K562 (cell line): Measurements from ENCODE around the gene FAM114A1.

Source experiments
- CREB3 ChIP-seq: fragments of 450-650 bp; conservative IDR thresholded peaks from 2 replicates; pipeline ENCODE4 v1.6.1; 2016; ENCODE audit warnings: missing genetic modification characterization, low read depth, mild to moderate bottlenecking, missing compliant biosample characterization, moderate library complexity
- CTCF ChIP-seq, 3 experiments: IDR thresholded peaks in 2 of 3; conservative IDR thresholded peaks in 1 of 3; 2 replicates each; pipeline ENCODE4 v1.5.1; 2011 to 2012; ENCODE audit warnings: low read length in 3 of 3, mild to moderate bottlenecking in 3 of 3, control low read depth in 2 of 3, improper control_type of control experiment in 1 of 3, inconsistent platforms in 1 of 3, low read depth in 1 of 3, mixed read lengths in 1 of 3, moderate library complexity in 1 of 3; ENCODE audit not compliant: insufficient read depth in 2 of 3
- EZH2 ChIP-seq: IDR thresholded peaks from 2 replicates; pipeline ENCODE4 v1.6.1; 2012; ENCODE audit warnings: low read depth, mild to moderate bottlenecking, inconsistent platforms, low read length, borderline replicate concordance
- MBD2 ChIP-seq: sonication (generic); IDR thresholded peaks from 2 replicates; pipeline ENCODE4 v1.6.1; 2016; ENCODE audit warnings: low read depth, borderline replicate concordance
- MEIS2 ChIP-seq: fragments of 450-650 bp; IDR thresholded peaks from 2 replicates; pipeline ENCODE4 v1.6.1; 2014; ENCODE audit warnings: mild to moderate bottlenecking; ENCODE audit not compliant: partially characterized antibody
- POLR2A ChIP-seq: fragments of 450-650 bp; conservative IDR thresholded peaks from 2 replicates; pipeline ENCODE4 v1.6.1; 2016
- RAD21 ChIP-seq, 2 experiments: fragments of 250-450 bp in 1 of 2; fragments of 450-650 bp in 1 of 2; sonication (Bioruptor Pico) in 1 of 2; formaldehyde crosslinking in 1 of 2; IDR thresholded peaks in 1 of 2; conservative IDR thresholded peaks in 1 of 2; 2 replicates each; pipeline versions ENCODE4 v1.4.0 to v1.8.0; 2020 to 2022; ENCODE audit warnings: mild to moderate bottlenecking in 2 of 2, moderate library complexity in 1 of 2
- ZNF174 ChIP-seq: fragments of 250-450 bp; sonication (Bioruptor Pico); IDR thresholded peaks from 2 replicates; pipeline ENCODE4 v1.4.0; 2020; ENCODE audit warnings: mild to moderate bottlenecking

- no peak for TF ChIP-seq MBD2
- TF ChIP-seq EZH2: no peak
- no peak for TF ChIP-seq RAD21 (CRISPR knock-in tag; conservative IDR thresholded peaks at IDR 0.05 in 1 of 2, IDR thresholded peaks at IDR 0.05 in 1 of 2)
- TF ChIP-seq CTCF (IDR thresholded peaks at IDR 0.05 in 2 of 3, conservative IDR thresholded peaks at IDR 0.05 in 1 of 3; ENCODE audit: insufficient read depth in 2 of 3, low read depth in 1 of 3, low read length in 3 of 3): no peak
- TF ChIP-seq ZNF174 (CRISPR knock-in tag): no peak
- TF ChIP-seq MEIS2: no peak
- no peak for TF ChIP-seq CREB3
- no peak for TF ChIP-seq POLR2A
These were observed 84.4 kb downstream of the FAM114A1 start for GRCh38 chr4:38952017-38952416.
